Progenitor cell of endocrine pancreas (in vitro differentiated cells): Measurements from ENCODE around the gene OR56A1. TPM values are rescaled to one million over a fixed set of nuclear protein-coding genes. Genes with fewer than 3 reads are reported as not detected.

ENCODE experiments used
- DNase-seq: peaks from one replicate; pipeline ENCODE4 v3.0.0; 2021; ENCODE audit warnings: low spot score; ENCODE audit not compliant: unreplicated experiment
- H3K27ac Mint-ChIP-seq: 2 replicates; pipeline ENCODE4 v1.8.0; 2021; ENCODE audit warnings: mild to moderate bottlenecking, moderate library complexity, mixed read lengths
- H3K27me3 Mint-ChIP-seq: 2 replicates; pipeline ENCODE4 v1.8.0; 2021; ENCODE audit warnings: mixed read lengths
- H3K36me3 Mint-ChIP-seq: 2 replicates; pipeline ENCODE4 v1.8.0; 2022; ENCODE audit warnings: mixed read lengths; ENCODE audit not compliant: insufficient read depth
- H3K4me1 Mint-ChIP-seq: 2 replicates; pipeline ENCODE4 v1.8.0; 2021; ENCODE audit warnings: low read depth, mixed read lengths
- H3K4me3 Mint-ChIP-seq: 2 replicates; pipeline ENCODE4 v1.8.0; 2021; ENCODE audit warnings: low read depth, mild to moderate bottlenecking, moderate library complexity, mixed read lengths
- H3K9me3 Mint-ChIP-seq: 2 replicates; pipeline ENCODE4 v1.8.0; 2021; ENCODE audit warnings: low read depth, mixed read lengths
- total RNA-seq: library from RNA; stranded (reverse); gene quantifications from 2 replicates; pipeline ENCODE4 v1.2.1, GENCODE V29; 2021
- TF ChIP-seq, protein P1 (sequence below): fragments of 200-600 bp; sonication (generic); IDR thresholded peaks from one replicate; pipeline ENCODE4 v1.5.0; 2021; ENCODE audit warnings: antibody characterized with exemption, mild to moderate bottlenecking; ENCODE audit not compliant: unreplicated experiment

Gene OR56A1
- total RNA-seq, 1 donor from 2014 or later, result not detected

DNA sequence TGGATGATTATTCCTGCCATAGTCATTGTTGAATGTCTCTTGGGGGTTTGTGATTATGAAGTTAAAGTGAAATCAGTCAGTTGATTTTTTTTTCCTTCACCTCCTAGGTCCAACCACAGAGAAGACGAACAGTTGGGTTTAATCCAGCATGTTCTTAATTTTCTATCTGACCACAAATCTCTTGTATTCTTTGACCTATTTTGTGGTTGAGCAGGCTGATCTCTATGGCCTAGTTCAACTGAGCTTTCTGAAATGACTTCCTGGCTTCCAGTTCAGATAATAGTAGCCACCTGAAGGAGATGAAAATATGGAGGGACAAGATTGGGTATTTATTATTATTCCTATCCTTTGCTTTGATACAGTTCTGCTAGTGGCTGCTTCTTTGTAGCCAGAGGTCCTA is 57.0 kb downstream of the OR56A1 start:
- H3K9me3 Mint-ChIP-seq, result peaks cover 5% of the 10 kb centered on the region
- TF ChIP-seq, protein P1, sequence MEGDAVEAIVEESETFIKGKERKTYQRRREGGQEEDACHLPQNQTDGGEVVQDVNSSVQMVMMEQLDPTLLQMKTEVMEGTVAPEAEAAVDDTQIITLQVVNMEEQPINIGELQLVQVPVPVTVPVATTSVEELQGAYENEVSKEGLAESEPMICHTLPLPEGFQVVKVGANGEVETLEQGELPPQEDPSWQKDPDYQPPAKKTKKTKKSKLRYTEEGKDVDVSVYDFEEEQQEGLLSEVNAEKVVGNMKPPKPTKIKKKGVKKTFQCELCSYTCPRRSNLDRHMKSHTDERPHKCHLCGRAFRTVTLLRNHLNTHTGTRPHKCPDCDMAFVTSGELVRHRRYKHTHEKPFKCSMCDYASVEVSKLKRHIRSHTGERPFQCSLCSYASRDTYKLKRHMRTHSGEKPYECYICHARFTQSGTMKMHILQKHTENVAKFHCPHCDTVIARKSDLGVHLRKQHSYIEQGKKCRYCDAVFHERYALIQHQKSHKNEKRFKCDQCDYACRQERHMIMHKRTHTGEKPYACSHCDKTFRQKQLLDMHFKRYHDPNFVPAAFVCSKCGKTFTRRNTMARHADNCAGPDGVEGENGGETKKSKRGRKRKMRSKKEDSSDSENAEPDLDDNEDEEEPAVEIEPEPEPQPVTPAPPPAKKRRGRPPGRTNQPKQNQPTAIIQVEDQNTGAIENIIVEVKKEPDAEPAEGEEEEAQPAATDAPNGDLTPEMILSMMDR, result no peak

More for the DNA sequence above, 57.0 kb downstream of the OR56A1 start:
- Mint-ChIP-seq H3K36me3 (peaks cover 1% of the 10 kb centered on the region), H3K4me3 (no peak overlapping the region), H3K27ac (no peak overlapping the region), H3K4me1 (no peaks in the 10 kb centered on the region), H3K27me3 (peaks cover 13% of the 10 kb centered on the region)
- no peak for DNase-seq

Other genes with a start within 250 kb of the OR56A1 start
- gene OR52N5, start 247.4 kb downstream of the OR56A1 start, total RNA-seq, result not detected in 2 replicates
- not detected in 2 replicates for gene OR52N1, start 239.5 kb downstream of the OR56A1 start, total RNA-seq
- not detected in 2 replicates for gene OR52N2, start 221.8 kb downstream of the OR56A1 start, total RNA-seq
- not detected in 2 replicates for gene OR52E6, start 188.9 kb downstream of the OR56A1 start, total RNA-seq
- gene OR52E8, start 173.1 kb downstream of the OR56A1 start, total RNA-seq, result not detected in 2 replicates
- not detected in 2 replicates for gene OR52E4, start 150.1 kb downstream of the OR56A1 start, total RNA-seq
- not detected in 2 replicates for gene OR52E5, start 137.6 kb downstream of the OR56A1 start, total RNA-seq
- not detected in 2 replicates for gene OR56A3, start 88.5 kb downstream of the OR56A1 start, total RNA-seq
- not detected in 2 replicates for gene OR56A5, start 62.3 kb downstream of the OR56A1 start, total RNA-seq
- not detected in 2 replicates for gene OR52L1, start 43.8 kb downstream of the OR56A1 start, total RNA-seq
- gene OR56A4, start 23.8 kb downstream of the OR56A1 start, total RNA-seq, result 0.07 and 0.13 TPM in 2 replicates
- gene OR56B4, start 76.9 kb upstream of the OR56A1 start, total RNA-seq, result not detected in 2 replicates
- gene OR52B2, start 139.6 kb upstream of the OR56A1 start, total RNA-seq, result not detected in 2 replicates
- not detected in 2 replicates for gene OR52W1, start 168.5 kb upstream of the OR56A1 start, total RNA-seq
- not detected in 2 replicates for gene C11orf42, start 174.8 kb upstream of the OR56A1 start, total RNA-seq
- gene FHIP1B, start 203.9 kb upstream of the OR56A1 start, total RNA-seq, result 58.4 and 63.0 TPM in 2 replicates
- gene CNGA4, start 208.3 kb upstream of the OR56A1 start, total RNA-seq, result 2.0 and 2.1 TPM in 2 replicates
- 7.4 and 7.5 TPM in 2 replicates for gene CCKBR, start 229.1 kb upstream of the OR56A1 start, total RNA-seq